NCI-H774 (cell line): ENCODE measurements around the gene ADO.
A peak's percentile ranks its signal among the peaks of the same experiment; 100 is the strongest.

Experiments used
- DNase-seq: peaks from one replicate; lab custom pipeline; 2025; lab: John Stamatoyannopoulos, UW

The ADO gene

DNA sequence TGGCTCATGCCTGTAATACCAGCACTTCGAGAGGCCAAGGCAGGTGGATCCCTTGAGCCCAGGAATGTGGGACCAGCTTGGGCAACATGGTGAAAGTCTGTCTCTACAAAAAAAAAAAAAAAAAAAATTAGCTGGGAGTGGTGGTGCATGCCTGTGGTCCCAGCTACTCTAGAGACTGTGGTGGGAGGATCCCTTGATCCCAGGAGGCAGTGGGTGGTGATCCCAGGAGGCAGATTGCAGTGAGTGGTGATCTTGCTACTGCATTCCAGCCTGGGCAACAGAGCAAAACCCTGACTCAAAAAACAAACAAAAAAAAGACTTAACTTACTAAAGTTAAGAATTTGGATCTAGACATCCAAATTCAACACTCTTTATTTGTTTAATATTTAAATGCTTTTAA lies 10.2 kb upstream of the ADO start:
- no peak for DNase-seq

DNA sequence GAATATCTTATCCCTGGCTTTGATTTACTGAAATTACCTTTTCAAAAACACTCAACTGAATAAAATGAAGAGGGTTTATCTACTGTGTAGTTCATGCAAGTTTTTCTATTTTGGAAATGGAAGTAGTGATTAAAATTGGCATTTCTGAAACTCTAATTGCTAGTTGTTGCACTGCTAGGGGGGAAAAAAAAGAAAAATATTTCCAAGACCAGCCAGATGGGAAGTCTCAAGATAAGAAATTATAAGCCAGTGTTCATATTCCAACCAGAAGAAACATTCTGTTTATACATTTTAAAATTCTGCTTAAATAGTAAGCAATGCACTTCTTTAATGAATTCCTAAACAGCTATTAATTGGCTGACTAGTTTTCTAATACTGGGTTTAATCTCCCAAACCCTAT lies 9.4 kb upstream of the ADO start:
- no peak for DNase-seq

GRCh38 chr10:62795762-62796161 lies 8.8 kb upstream of the ADO start:
- no peak for DNase-seq

- DNase-seq = peak; percentile 28
Measured at GRCh38 chr10:62796896-62797295, 7.6 kb upstream of the ADO start.

GRCh38 chr10:62801871-62802270 lies 2.6 kb upstream of the ADO start:
- no peak for DNase-seq

GRCh38 chr10:62803724-62804355 lies 680 bp upstream of the ADO start:
- DNase-seq = no peak

GRCh38 chr10:62805231-62806099 lies 945 bp downstream of the ADO start:
- DNase-seq = no peak

DNA sequence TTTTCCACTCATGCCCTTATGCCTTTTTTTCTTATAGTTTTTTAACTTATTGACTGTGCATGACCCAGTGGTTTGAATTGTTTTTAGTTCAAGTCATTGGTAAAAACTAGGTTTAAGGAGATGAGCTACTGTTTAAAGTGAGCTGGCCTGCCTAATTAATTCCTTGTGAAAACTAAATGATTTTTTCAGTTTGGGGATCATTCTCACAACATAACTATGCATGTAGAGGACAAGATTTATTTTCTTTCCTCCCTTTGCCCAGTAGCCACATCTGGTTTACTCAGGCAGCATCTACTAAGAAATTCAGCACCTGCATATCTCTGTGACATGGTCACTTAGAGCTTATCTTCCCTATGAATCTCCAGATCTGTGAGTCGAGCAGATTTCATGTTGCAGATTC lies 1.7 kb downstream of the ADO start:
- DNase-seq = no peak

- DNase-seq = no peak
Measured at GRCh38 chr10:62810156-62810902, 5.8 kb downstream of the ADO start.

DNA sequence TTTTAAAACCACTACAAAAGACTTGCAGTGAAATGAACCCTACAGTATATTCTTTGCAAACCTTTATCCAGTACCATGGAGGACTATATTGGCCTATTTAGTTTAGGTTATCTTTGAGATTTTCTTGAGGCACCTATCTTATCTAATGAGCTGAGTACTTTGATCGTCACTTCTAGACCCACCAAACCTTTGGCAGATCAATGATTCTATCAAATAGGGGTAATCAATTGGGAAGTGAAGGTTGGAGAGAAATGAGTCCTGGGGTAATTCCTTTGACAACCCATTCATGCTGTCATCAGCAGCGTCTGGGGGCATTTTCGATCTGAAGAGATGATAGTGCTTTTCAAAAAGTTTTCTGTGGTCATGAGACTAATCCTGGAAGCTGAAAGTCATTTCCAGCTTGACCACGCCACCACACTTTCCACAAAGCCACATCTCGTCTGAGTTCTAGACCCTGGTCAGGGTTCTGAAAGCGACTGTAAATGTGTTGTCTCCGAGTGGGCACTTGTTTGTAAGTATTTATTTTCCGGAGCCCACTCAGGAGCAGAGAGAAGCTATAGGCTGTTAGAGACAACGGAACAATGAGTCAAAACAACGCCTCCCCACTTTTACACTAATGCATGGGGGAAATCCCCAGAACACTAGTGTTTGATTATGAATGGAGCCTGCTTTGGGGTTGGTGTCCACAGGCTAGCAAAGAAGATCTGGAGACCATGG lies 6.8 kb downstream of the ADO start:
- DNase-seq = no peak

GRCh38 chr10:62812672-62813439 lies 8.3 kb downstream of the ADO start:
- no peak for DNase-seq

DNA sequence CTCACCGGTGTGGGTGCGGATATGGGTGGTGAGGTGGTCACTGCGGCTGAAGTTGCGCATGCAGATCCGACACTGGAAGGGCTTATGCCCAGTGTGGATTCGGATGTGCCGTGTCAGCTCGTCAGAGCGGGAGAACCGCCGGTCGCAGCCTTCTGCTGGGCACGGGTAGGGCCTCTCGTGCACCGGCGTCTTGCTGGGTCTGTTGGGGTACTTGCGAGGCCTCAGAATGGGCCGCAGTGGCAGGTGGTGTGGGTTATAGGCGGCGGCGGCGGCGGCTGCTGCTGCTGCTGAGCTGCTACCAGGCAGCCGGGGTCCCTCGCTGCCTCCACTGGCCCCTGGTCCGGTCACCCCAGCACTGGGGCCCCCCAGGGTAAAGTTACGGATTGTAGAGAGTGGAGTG lies 8.9 kb downstream of the ADO start:
- no peak for DNase-seq

GRCh38 chr10:62813981-62814380 lies 9.5 kb downstream of the ADO start:
- DNase-seq = no peak

DNA sequence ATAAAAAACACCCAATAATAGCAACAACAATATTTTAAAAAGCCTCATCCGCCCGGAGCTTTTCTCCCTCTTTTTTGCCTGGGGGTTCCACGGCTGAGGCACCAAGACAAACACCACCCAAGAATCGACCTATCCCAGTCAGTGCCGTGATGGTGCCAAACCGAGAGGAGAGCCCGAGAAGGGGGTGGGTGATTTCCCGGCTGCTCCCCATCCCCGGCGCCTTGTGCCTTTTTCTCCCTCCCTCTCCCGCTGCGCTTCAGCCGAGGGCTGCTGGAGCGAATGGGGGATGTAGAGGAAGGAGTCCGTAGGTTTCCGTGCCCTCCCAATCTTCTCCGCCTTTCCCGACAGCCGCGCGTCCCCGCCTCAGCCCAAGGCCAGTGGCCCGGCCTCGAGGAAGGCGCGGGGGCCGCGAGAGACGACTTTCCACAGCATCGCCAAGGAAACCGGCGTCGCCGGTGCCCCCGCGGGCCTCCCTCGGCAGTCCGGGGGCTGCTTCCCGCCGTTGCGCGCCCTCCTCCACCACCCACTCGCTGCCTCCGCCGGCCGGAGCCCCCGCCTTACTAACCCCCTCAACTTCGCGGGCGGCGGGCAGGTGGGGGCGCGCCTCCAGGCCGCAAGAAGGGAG lies 10.3 kb downstream of the ADO start:
- no peak for DNase-seq

- no peak for DNase-seq
Measured at GRCh38 chr10:62815381-62816075, 11.0 kb downstream of the ADO start.

GRCh38 chr10:62816076-62816330 lies 11.5 kb downstream of the ADO start:
- DNase-seq = no peak

DNA sequence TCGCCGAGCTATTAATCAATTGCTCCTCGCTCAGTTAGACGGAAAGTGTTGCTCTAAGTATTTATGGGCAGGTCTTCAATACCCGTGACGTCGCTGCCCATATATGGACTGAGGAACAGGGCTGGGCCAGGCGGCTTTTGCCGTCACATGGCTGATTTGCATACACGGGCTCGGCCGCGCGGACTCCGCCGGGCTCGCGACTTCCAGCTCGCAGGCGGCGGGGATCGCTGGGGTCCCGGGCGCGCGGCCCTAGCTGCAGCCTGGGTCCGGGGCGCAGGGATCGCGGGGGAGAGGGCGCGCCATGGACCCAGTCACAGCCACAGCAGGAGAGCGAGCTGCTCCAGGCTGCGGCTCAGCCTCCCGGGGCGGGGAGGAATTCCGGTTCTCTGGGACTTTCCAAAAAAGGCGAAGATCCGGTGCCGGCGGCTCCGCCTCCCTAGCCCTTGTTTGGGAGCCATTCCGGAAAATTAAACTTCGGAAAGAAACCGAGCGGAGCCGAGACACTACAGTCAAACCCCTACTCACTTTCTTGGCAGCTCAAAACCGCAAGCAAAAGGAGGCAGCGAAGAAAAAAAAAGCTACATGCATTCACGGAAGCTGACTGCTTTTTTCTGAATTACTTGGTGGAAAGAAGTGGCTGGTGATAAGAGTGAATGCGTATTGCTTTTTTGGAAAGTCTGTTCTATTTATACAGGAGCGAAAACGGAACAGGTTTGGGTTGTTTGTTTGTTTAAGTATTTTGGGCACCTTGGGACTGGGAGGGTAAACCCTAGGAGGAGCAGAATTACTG lies 12.0 kb downstream of the ADO start, which contains the start of gene EGR2:
EGR2 (minus strand) TSS at position 36 of the 790 bp plus-strand sequence. CDS start 337 bp downstream, outside the sequence.
- DNase-seq = peak; percentile 91

- DNase-seq = no peak
Measured at GRCh38 chr10:62817121-62817765, 12.7 kb downstream of the ADO start.

GRCh38 chr10:62817766-62818425 lies 13.4 kb downstream of the ADO start:
- DNase-seq = peak; percentile 62
